Stimulated activated CD4-positive, alpha-beta T cell treated with anti-CD3 and anti-CD28 coated beads, Interleukin-15, amount 100 ng/mL, for 1 hour (primary cell): Measurements from ENCODE around the gene MATCAP1.

ENCODE experiments used
- DNase-seq, 2 donors: peaks; one replicate each; pipeline ENCODE4 v3.0.0-alpha.2; 2020; ENCODE audit warnings: low read depth in 1 of 2, low spot score in 1 of 2

Gene MATCAP1

DNA sequence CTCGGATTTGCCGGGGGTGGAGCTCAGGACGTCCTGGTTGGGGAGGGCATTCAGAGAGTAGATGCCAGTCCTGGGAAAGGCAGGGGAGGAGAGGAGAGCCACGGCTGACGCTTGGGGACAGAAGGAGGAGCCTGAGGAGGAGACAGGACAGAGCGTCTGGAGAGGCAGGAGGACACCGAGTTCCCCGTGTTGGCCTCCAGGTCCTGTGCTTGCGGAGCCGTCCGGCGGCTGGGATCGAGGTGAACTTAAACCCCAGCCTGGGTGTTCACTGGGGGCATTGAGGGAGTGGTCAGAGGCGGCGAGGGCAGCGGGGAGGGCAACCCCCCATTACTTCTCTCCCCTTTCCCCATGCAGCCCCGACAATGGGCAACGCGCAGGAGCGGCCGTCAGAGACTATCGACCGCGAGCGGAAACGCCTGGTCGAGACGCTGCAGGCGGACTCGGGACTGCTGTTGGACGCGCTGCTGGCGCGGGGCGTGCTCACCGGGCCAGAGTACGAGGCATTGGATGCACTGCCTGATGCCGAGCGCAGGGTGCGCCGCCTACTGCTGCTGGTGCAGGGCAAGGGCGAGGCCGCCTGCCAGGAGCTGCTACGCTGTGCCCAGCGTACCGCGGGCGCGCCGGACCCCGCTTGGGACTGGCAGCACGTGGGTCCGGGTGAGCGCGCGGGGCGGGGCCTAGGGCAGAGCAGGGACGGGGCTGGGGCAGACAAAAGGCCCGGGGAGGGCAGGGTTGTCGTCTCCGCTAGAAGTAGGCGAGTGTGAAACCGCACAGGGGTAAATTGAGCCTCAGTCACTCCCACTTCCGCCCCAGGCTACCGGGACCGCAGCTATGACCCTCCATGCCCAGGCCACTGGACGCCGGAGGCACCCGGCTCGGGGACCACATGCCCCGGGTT is 9.7 kb downstream of the MATCAP1 start:
- DNase-seq = peak in 1 of 2 donors; percentile 25

- no peak for DNase-seq
Measured at GRCh38 chr16:67173323-67173722, 10.4 kb downstream of the MATCAP1 start.

DNA sequence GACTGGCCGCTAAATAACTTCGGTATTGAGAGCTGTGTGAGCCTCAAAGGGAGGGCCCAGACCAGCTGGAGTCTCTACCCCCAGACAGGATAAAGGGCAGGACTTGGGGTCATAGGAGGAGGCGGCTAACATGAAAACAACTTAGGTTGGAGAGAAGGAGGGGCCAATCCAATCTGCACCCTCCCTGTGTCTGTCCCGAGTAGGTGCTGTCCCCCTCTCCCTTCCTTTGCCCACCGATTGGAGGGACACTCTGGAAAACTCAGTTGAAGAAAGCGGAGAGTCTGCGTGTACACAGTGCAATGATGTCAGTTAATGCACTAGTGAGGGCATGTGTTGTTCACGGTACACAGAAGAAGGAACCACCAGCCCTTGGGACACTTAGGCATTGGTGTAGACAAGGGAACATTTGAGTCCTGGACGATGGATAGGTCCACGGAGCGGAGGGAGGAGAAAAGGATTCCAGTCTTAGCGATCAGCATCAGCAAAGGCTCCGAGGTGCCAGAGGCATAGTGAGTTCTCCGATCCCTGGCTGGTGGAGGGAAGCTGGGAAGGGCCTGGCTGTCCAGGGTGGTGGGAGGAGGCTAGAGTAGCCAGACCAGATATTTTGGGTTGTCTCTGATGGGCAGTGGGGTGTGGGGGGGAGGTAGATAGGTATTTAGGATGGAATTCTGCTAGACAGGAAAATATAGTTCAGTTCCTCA is 12.7 kb downstream of the MATCAP1 start:
- no peak for DNase-seq

- DNase-seq = no peak
Measured at GRCh38 chr16:67170168-67170948, 13.4 kb downstream of the MATCAP1 start, which contains the start of gene NOL3. TSS of gene NOL3 (plus strand) at chr16:67170538.

- no peak for DNase-seq
Measured at GRCh38 chr16:67169642-67170167, 14.1 kb downstream of the MATCAP1 start.

- no peak for DNase-seq
Measured at GRCh38 chr16:67169011-67169451, 14.7 kb downstream of the MATCAP1 start.

DNA sequence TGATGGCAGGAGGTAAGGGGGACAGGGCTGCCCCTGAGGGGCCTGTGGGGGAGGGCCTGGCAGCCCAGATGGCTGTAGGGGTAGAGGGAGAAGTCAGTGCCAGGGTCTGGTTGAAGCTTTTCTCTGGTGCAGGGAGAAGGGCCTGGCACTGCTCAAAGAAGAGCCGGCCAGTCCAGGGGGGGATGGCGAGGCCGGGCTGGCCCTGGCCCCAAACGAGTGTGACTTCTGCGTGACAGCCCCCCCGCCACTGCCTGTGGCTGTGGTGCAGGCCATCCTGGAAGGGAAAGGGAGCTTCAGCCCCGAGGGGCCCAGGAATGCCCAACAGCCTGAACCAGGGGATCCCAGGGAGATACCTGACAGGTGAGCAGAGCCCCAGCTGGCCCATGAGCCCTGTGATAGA is 16.2 kb downstream of the MATCAP1 start:
- DNase-seq = no peak

DNA sequence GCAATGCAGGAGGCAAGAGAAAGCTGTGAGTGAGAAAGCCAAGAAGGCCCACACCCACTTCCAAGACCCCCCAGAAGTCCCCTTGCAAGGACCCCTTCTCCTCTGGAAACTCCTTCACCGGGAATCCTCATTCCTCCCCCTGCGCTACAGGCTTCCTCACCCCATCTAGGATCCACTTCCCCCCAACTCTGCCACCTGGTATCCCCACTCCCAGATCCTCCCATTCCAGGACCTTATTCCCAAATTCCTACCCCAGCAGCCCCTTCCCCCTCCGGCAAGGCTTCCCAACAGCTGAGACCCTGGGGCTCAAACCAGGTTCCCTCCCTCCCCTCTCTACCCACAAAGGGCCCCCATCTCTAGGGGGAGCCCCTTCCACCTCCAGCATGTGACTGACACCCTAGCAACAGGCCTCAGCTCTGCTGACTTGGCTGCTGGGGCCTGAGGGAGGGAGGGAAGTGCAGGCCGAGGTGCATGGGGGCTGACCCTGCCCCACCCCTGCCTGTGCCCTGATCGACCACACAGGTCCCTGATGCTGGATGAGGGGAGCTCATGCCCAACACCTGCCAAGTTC is 17.1 kb downstream of the MATCAP1 start:
- no peak for DNase-seq

DNA sequence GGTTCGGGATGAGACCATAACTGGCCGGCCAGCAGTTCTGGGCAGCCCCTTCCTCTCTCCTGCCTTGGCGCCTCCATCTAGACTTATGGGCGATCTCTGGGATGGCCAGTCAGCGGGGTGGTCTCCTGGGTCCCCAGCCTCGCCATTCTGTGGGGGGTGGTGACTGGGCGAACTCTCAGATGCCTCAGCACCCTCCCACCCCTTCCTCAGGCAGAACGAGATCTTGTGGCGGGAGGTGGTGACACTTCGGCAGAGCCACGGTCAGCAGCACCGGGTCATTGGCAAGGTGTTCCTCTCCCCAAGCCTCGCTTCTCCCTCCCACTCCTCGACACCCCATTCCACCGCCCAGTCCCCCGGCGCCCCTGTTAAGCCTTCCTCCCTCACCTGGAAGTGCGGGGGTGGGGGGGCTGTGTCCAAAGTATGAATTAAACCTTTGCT is 17.6 kb downstream of the MATCAP1 start:
- no peak for DNase-seq

DNA sequence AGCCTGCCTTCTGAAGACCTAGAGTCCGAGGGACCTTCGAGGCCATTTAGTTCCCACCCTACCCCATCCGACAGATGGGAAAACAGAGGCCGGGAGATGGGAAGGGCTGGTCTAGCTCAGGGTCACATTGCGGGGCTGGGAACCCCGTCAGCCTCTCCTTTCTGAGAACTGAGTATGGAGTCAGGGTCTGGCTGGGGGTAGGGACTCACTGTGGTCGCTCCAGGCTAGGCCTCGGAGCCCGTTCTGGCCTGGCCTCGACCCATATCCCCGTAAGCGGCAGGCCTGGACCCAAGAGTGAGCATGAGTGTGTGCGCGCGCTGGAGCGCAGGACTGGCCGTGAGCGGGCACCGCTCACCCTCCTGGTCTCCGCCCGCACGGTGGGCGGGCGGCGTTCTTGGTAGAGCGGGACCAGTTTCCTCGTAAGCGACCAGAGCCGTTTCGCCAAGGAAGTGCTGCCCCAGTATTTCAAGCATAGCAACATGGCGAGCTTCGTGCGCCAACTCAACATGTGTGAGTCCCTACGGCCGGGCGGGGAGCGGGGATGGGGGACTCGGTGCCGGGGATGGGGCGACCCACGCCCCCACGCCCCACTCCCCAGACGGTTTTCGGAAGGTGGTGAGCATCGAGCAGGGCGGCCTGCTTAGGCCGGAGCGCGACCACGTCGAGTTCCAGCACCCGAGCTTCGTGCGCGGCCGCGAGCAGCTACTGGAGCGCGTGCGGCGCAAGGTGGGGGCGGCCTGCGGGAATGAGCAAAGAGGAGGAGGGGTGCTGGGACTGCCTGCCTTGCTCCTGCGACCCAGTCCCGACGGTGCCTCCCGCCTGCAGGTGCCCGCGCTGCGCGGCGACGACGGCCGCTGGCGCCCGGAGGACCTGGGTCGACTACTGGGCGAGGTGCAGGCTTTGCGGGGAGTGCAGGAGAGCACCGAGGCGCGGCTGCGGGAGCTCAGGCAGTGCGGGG is 18.4 kb downstream of the MATCAP1 start:
- DNase-seq = no peak

DNA sequence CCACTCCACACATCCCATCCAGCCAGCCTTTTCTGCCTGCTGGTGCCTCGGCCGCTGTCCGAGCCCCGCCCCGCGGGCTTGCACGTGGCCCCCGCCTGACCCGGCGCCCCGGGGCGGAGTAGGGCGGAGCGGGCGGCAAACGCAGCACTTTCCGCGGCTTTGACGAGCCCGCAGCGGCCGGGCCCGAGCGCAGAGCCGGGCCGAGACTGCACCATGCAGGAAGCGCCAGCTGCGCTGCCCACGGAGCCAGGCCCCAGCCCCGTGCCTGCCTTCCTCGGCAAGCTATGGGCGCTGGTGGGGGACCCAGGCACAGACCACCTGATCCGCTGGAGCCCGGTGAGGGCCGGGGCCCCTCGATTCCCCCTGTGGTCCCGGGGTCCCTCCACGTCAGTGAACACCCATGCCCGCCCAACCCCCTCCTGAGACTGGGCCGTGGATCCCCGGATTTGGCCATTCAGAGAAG is 19.1 kb downstream of the MATCAP1 start, which contains the start of gene HSF4:
Gene HSF4 (plus strand): TSS at position 147 of the 463 bp plus-strand sequence. CDS start 67 bp downstream, at position 214.
- no peak for DNase-seq

DNA sequence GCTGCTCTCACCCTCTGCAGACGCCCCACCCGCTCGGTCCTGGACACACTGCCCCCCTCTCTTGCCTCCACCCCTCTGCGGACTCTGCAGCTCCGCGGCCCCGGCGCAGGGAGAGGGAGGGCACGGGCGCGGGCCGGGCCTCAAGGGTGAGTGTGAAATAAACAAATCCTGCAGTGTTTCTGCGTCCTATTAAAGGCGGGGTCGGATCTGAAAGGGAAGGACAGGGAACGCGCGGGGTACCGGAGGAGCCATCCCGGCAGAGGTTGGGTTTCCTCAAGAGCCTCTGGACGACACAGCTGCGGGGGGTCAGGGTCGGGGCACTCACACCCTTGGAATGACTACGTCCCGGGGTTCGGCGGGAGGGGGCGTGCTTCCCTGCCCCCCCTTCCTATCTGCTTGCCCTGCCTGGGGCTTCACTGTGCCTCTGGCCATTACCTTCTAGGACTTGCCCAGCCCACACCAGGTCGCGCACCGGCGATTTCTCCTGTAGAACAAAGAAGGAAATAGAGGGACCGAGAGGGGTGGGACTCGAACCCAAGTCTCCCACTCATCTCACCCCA is 19.7 kb downstream of the MATCAP1 start:
- DNase-seq = no peak

DNA sequence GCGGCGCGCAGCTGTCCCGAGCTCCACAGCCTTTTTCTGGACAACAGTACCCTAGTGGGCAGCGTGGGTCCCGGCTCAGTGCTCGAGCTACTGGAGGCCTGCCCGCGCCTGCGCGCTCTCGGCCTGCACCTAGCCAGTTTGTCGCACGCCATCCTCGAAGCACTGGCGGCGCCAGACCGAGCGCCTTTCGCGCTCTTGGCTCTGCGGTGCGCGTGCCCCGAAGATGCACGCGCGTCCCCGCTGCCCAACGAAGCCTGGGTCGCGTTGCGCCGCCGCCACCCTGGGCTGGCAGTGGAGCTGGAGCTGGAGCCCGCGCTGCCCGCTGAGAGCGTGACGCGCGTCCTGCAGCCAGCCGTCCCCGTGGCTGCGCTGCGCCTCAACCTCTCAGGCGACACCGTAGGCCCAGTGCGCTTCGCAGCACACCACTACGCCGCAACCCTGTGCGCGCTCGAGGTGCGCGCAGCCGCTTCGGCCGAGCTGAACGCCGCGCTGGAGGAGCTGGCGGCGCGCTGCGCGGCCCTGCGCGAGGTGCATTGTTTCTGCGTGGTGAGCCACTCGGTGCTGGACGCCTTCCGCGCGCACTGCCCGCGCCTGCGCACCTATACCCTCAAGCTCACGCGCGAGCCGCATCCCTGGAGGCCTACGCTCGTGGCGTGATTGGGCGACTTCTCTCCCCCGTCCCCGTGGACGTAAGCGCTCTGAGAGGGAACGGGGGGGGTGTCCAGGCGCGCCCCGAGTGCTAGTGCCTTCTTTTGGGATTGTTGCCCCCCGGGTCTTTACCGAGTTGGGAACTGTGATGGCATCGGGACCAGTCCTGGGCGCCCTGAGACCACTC is 20.4 kb downstream of the MATCAP1 start:
- DNase-seq = no peak

- no peak for DNase-seq
Measured at GRCh38 chr16:67162506-67163163, 21.1 kb downstream of the MATCAP1 start.

DNA sequence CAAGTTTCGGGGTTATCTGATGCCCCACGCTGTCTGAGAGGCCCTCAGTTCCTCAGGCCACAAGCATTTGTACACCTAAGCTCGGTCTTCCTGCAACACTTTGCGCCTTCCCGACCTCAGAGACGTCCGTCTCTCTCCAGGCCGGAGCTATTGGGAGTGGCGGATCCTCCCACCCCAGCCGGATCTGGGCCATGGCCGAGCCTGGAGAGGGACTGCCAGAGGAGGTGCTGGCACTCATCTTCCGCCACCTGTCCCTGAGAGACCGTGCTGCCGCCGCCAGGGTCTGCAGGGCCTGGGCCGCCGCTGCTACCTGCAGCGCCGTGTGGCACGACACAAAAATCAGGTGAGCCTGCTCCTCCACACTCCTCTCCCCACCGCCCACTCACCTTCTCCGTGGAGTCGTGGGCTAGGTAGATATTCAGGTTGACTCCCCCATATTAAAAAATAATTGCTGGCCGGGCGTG is 22.1 kb downstream of the MATCAP1 start:
- no peak for DNase-seq

GRCh38 chr16:67158637-67159600 is 24.8 kb downstream of the MATCAP1 start:
- DNase-seq = peak; percentile 58 to 70
